Activated CD8-positive, alpha-beta T cell treated with anti-CD3 and anti-CD28 coated beads for 36 hours (primary cell): ENCODE data around the gene ALDH1A2. TPM values are rescaled to one million over a fixed set of nuclear protein-coding genes. Genes with fewer than 3 reads are reported as not detected.
"Not testable (repeated sequence)": the region's sequence is repeated elsewhere in the genome, so short reads cannot be mapped to it uniquely, and the experiment has no call there.

Experiments
- ATAC-seq: fragments of 200-7000 bp; cut with Tn5 transposase; one replicate; pipeline ENCODE4 v1.10.0; 2021; ENCODE audit warnings: mild to moderate bottlenecking, moderate library complexity
- CTCF ChIA-PET: fragments of 350-600 bp; sonication (Branson Sonifier 250); formaldehyde crosslinking; loops from one replicate; lab custom pipeline; 2021; ENCODE audit warnings: antibody characterized with exemption; lab: Charles Lee
- POLR2A ChIA-PET: fragments of 350-600 bp; sonication (Branson Sonifier 250); formaldehyde crosslinking; loops from one replicate; lab custom pipeline; 2021; ENCODE audit warnings: antibody characterized with exemption; lab: Charles Lee
- DNase-seq: peaks from one replicate; pipeline ENCODE4 v3.0.0-alpha.2; 2020
- H3K27ac Mint-ChIP-seq: one replicate; pipeline ENCODE4 v1.8.0; 2021; ENCODE audit warnings: mild to moderate bottlenecking, mixed read lengths
- H3K27me3 Mint-ChIP-seq: one replicate; pipeline ENCODE4 v1.8.0; 2021; ENCODE audit warnings: mixed read lengths
- H3K36me3 Mint-ChIP-seq: one replicate; pipeline ENCODE4 v1.8.0; 2021; ENCODE audit warnings: low read depth, mixed read lengths
- H3K4me1 Mint-ChIP-seq: one replicate; pipeline ENCODE4 v1.8.0; 2021; ENCODE audit warnings: low read depth, mixed read lengths
- H3K4me3 Mint-ChIP-seq: one replicate; pipeline ENCODE4 v1.8.0; 2021; ENCODE audit warnings: mild to moderate bottlenecking, moderate library complexity, mixed read lengths
- H3K9me3 Mint-ChIP-seq: one replicate; pipeline ENCODE4 v1.8.0; 2021; ENCODE audit warnings: mixed read lengths
- CTCF ChIP-seq: fragments of 200-600 bp; IDR thresholded peaks from one replicate; pipeline ENCODE4 v1.8.0; 2022; ENCODE audit warnings: antibody characterized with exemption, mild to moderate bottlenecking
- intact Hi-C: fragments of 100-400 bp; cut with micrococcal nuclease; formaldehyde crosslinking; loops from one replicate; pipeline ENCODE4 v1.10.0; 2022
- total RNA-seq, 2 experiments: library from RNA; stranded (reverse); gene quantifications; one replicate each; pipeline ENCODE4 v1.2.3, GENCODE V29; 2021

The ALDH1A2 gene
- total RNA-seq, 2 experiments from 2014 or later, result 0.47 to 1.4 TPM

- intact Hi-C loops, result no loop called here
- CTCF ChIA-PET, result interaction anchor here (1.2 to 3.6 kb wide), 2 partner anchors 32 to 176 kb away, joined by 3 to 16 read pairs; no protein-coding TSS in a partner anchor
- DNase-seq, result no peak
- Mint-ChIP-seq H3K9me3 (no peaks in the 10 kb centered on the region), H3K4me3 (no peak overlapping the region), H3K4me1 (no peaks in the 10 kb centered on the region), H3K27ac (no peak overlapping the region), H3K36me3 (no peaks in the 10 kb centered on the region), H3K27me3 (peaks cover 13% of the 10 kb centered on the region)
- POLR2A ChIA-PET, result no interaction called here
- ATAC-seq, result no peak
- no peak for TF ChIP-seq CTCF
These were observed 27.7 kb downstream of the ALDH1A2 start for GRCh38 chr15:58037723-58038301.

- POLR2A ChIA-PET, result no interaction called here
- Mint-ChIP-seq H3K27me3 (peaks cover 11% of the 10 kb centered on the region), H3K27ac (no peak overlapping the region), H3K4me1 (no peaks in the 10 kb centered on the region), H3K36me3 (no peaks in the 10 kb centered on the region), H3K4me3 (no peak overlapping the region), H3K9me3 (no peaks in the 10 kb centered on the region)
- intact Hi-C loops, result no loop called here
- DNase-seq, result no peak
- no peak for TF ChIP-seq CTCF
- no peak for ATAC-seq
- CTCF ChIA-PET, result interaction anchor here (3.6 kb wide), 1 partner anchor 34 kb away, joined by 16 read pairs; no protein-coding TSS in a partner anchor
These were observed 28.9 kb downstream of the ALDH1A2 start for GRCh38 chr15:58036579-58036978.

- POLR2A ChIA-PET, H3K4me1 Mint-ChIP-seq, H3K27me3 Mint-ChIP-seq, ATAC-seq, intact Hi-C loops, H3K36me3 Mint-ChIP-seq, H3K27ac Mint-ChIP-seq, DNase-seq, H3K4me3 Mint-ChIP-seq: not testable (repeated sequence)
- peaks cover 27% of the 10 kb centered on the region for H3K9me3 Mint-ChIP-seq
- CTCF ChIA-PET, result interaction anchor here (1.8 kb wide), 1 partner anchor 167 kb away, joined by 4 read pairs; no protein-coding TSS in a partner anchor
These were observed 37.1 kb downstream of the ALDH1A2 start for GRCh38 chr15:58028392-58028791.

- POLR2A ChIA-PET, result no interaction called here
- Mint-ChIP-seq H3K27ac (no peak overlapping the region), H3K36me3 (peaks cover 5% of the 10 kb centered on the region), H3K4me1 (no peaks in the 10 kb centered on the region), H3K27me3 (peaks cover 7% of the 10 kb centered on the region), H3K9me3 (peaks cover 35% of the 10 kb centered on the region), H3K4me3 (no peak overlapping the region)
- DNase-seq, result no peak
- CTCF ChIA-PET, result interaction anchor here (0.6 to 1.8 kb wide), 2 partner anchors 9 to 166 kb away, joined by 3 to 4 read pairs; no protein-coding TSS in a partner anchor
- intact Hi-C loops, result no loop called here
- TF ChIP-seq CTCF, result no peak
- ATAC-seq, result no peak
These were observed 39.0 kb downstream of the ALDH1A2 start for GRCh38 chr15:58026552-58026951.

- Mint-ChIP-seq H3K4me1 (no peaks in the 10 kb centered on the region), H3K27ac (no peak overlapping the region), H3K9me3 (peaks cover 35% of the 10 kb centered on the region), H3K27me3 (peaks cover 7% of the 10 kb centered on the region), H3K36me3 (peaks cover 5% of the 10 kb centered on the region), H3K4me3 (no peak overlapping the region)
- no peak for TF ChIP-seq CTCF
- intact Hi-C loops, result no loop called here
- ChIA-PET POLR2A (no interaction called here), CTCF (interaction anchor here (0.6 to 1.2 kb wide), 2 partner anchors 9 to 41 kb away, joined by 3 to 4 read pairs; no protein-coding TSS in a partner anchor)
- no peak for DNase-seq
- ATAC-seq, result no peak
These were observed 39.5 kb downstream of the ALDH1A2 start for GRCh38 chr15:58026051-58026450.
